Activated CD8-positive, alpha-beta T cell treated with anti-CD3 and anti-CD28 coated beads for 36 hours (primary cell): ENCODE results near the gene ERP27. TPM values are rescaled to one million over a fixed set of nuclear protein-coding genes. Genes with fewer than 3 reads are reported as not detected.

Source experiments
- ATAC-seq: fragments of 200-7000 bp; cut with Tn5 transposase; one replicate; pipeline ENCODE4 v1.10.0; 2021; ENCODE audit warnings: mild to moderate bottlenecking, moderate library complexity
- CTCF ChIA-PET: fragments of 350-600 bp; sonication (Branson Sonifier 250); formaldehyde crosslinking; loops from one replicate; lab custom pipeline; 2021; ENCODE audit warnings: antibody characterized with exemption; lab: Charles Lee
- POLR2A ChIA-PET: fragments of 350-600 bp; sonication (Branson Sonifier 250); formaldehyde crosslinking; loops from one replicate; lab custom pipeline; 2021; ENCODE audit warnings: antibody characterized with exemption; lab: Charles Lee
- DNase-seq: peaks from one replicate; pipeline ENCODE4 v3.0.0-alpha.2; 2020
- H3K27ac Mint-ChIP-seq: one replicate; pipeline ENCODE4 v1.8.0; 2021; ENCODE audit warnings: mild to moderate bottlenecking, mixed read lengths
- H3K27me3 Mint-ChIP-seq: one replicate; pipeline ENCODE4 v1.8.0; 2021; ENCODE audit warnings: mixed read lengths
- H3K36me3 Mint-ChIP-seq: one replicate; pipeline ENCODE4 v1.8.0; 2021; ENCODE audit warnings: low read depth, mixed read lengths
- H3K4me1 Mint-ChIP-seq: one replicate; pipeline ENCODE4 v1.8.0; 2021; ENCODE audit warnings: low read depth, mixed read lengths
- H3K4me3 Mint-ChIP-seq: one replicate; pipeline ENCODE4 v1.8.0; 2021; ENCODE audit warnings: mild to moderate bottlenecking, moderate library complexity, mixed read lengths
- H3K9me3 Mint-ChIP-seq: one replicate; pipeline ENCODE4 v1.8.0; 2021; ENCODE audit warnings: mixed read lengths
- intact Hi-C: fragments of 100-400 bp; cut with micrococcal nuclease; formaldehyde crosslinking; loops from one replicate; pipeline ENCODE4 v1.10.0; 2022
- total RNA-seq, 2 experiments: library from RNA; stranded (reverse); gene quantifications; one replicate each; pipeline ENCODE4 v1.2.3, GENCODE V29; 2021
- TF ChIP-seq, protein P1 (sequence below): fragments of 200-600 bp; IDR thresholded peaks from one replicate; pipeline ENCODE4 v1.8.0; 2022; ENCODE audit warnings: antibody characterized with exemption, mild to moderate bottlenecking

The ERP27 gene
- total RNA-seq, 2 experiments from 2014 or later: 2.3 to 3.4 TPM

DNA sequence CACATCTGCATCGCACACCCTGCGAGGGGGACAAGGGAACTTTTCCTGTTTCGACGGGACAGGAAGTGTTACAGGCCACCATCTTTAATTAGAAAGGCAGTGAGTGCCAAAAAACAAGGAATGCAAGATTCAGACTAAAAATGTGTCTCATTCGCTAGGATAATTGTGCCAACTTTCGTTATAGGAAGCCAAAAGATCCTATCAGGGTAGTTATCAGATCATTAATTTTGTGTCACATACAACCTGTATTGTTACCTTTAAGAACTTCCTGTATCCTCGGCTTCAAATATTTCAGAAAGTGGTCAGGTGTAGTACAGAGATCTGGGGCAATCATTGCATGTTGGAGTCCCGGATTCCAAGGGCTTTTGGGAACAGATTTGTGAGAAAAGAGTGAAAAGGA is 33.5 kb downstream of the ERP27 start:
- intact Hi-C loops: no loop called here
- POLR2A ChIA-PET: interaction anchor here (1.1 kb wide), 1 partner anchor 14 kb away, joined by 3 read pairs; no protein-coding TSS in a partner anchor
- CTCF ChIA-PET: no interaction called here
- H3K27ac Mint-ChIP-seq: no peak overlapping the region
- no peak for DNase-seq
- peaks cover 24% of the 10 kb centered on the region for H3K4me1 Mint-ChIP-seq
- H3K27me3 Mint-ChIP-seq: no peaks in the 10 kb centered on the region
- no peaks in the 10 kb centered on the region for H3K9me3 Mint-ChIP-seq
- ATAC-seq: no peak
- H3K4me3 Mint-ChIP-seq: no peak overlapping the region
- peaks cover 14% of the 10 kb centered on the region for H3K36me3 Mint-ChIP-seq
- TF ChIP-seq, protein P1, sequence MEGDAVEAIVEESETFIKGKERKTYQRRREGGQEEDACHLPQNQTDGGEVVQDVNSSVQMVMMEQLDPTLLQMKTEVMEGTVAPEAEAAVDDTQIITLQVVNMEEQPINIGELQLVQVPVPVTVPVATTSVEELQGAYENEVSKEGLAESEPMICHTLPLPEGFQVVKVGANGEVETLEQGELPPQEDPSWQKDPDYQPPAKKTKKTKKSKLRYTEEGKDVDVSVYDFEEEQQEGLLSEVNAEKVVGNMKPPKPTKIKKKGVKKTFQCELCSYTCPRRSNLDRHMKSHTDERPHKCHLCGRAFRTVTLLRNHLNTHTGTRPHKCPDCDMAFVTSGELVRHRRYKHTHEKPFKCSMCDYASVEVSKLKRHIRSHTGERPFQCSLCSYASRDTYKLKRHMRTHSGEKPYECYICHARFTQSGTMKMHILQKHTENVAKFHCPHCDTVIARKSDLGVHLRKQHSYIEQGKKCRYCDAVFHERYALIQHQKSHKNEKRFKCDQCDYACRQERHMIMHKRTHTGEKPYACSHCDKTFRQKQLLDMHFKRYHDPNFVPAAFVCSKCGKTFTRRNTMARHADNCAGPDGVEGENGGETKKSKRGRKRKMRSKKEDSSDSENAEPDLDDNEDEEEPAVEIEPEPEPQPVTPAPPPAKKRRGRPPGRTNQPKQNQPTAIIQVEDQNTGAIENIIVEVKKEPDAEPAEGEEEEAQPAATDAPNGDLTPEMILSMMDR: no peak

- Mint-ChIP-seq H3K4me3 (no peak overlapping the region), H3K9me3 (no peaks in the 10 kb centered on the region), H3K27ac (no peak overlapping the region), H3K27me3 (no peaks in the 10 kb centered on the region), H3K36me3 (peaks cover 10% of the 10 kb centered on the region), H3K4me1 (peaks cover 23% of the 10 kb centered on the region)
- CTCF ChIA-PET: interaction anchor here (0.7 to 1.2 kb wide), 4 partner anchors 19 to 91 kb away, joined by 3 to 5 read pairs (median 4); no protein-coding TSS in a partner anchor
- TF ChIP-seq, protein P1: no peak
- DNase-seq (no peak), ATAC-seq (no peak)
- POLR2A ChIA-PET: interaction anchor here (0.8 to 1.5 kb wide), 2 partner anchors 19 to 50 kb away, joined by 3 read pairs; no protein-coding TSS in a partner anchor
- intact Hi-C loops: no loop called here
Measured at GRCh38 chr12:14903386-14904098, 34.8 kb downstream of the ERP27 start.

GRCh38 chr12:14902465-14902864 is 35.9 kb downstream of the ERP27 start:
- H3K27me3 Mint-ChIP-seq: no peaks in the 10 kb centered on the region
- H3K4me3 Mint-ChIP-seq: no peak overlapping the region
- ChIA-PET CTCF (interaction anchor here (0.7 to 1.2 kb wide), 3 partner anchors 18 to 90 kb away, joined by 3 to 4 read pairs (median 3); no protein-coding TSS in a partner anchor), POLR2A (interaction anchor here (1.5 kb wide), 1 partner anchor 49 kb away, joined by 3 read pairs; no protein-coding TSS in a partner anchor)
- no peaks in the 10 kb centered on the region for H3K9me3 Mint-ChIP-seq
- DNase-seq (no peak), ATAC-seq (no peak)
- TF ChIP-seq, protein P1: no peak
- peaks cover under 1% of the 10 kb centered on the region for H3K36me3 Mint-ChIP-seq
- H3K27ac Mint-ChIP-seq: no peak overlapping the region
- H3K4me1 Mint-ChIP-seq: peaks cover 15% of the 10 kb centered on the region
- intact Hi-C loops: no loop called here

- Mint-ChIP-seq H3K27ac (no peak overlapping the region), H3K9me3 (no peaks in the 10 kb centered on the region), H3K4me1 (peaks cover 15% of the 10 kb centered on the region), H3K4me3 (no peak overlapping the region), H3K27me3 (no peaks in the 10 kb centered on the region), H3K36me3 (no peaks in the 10 kb centered on the region)
- ATAC-seq: no peak
- intact Hi-C loops: no loop called here
- no peak for DNase-seq
- ChIA-PET POLR2A (interaction anchor here (1.5 kb wide), 1 partner anchor 40 kb away, joined by 3 read pairs; no protein-coding TSS in a partner anchor), CTCF (no interaction called here)
- TF ChIP-seq, protein P1: no peak
Measured at GRCh38 chr12:14901228-14901562, 37.1 kb downstream of the ERP27 start.
